ENCODE data around the gene SLC6A7. TPM values are rescaled to one million over a fixed set of nuclear protein-coding genes. Genes with fewer than 3 reads are reported as not detected.

The SLC6A7 gene
- total RNA-seq, 1 donor from 2014 or later: not detected

- Mint-ChIP-seq H3K27ac (no peak overlapping the region), H3K4me3 (no peak overlapping the region), H3K4me1 (peaks cover 36% of the 10 kb centered on the region), H3K36me3 (ENCODE audit: low read depth) (no peaks in the 10 kb centered on the region), H3K27me3 (peaks cover 2% of the 10 kb centered on the region), H3K9me3 (no peaks in the 10 kb centered on the region)
- ChIA-PET POLR2A (no interaction called here), CTCF (no interaction called here)
- no peak for ATAC-seq (ENCODE audit: low read depth)
- intact Hi-C loops (cut with micrococcal nuclease): no loop called here
- no peak for DNase-seq
- TF ChIP-seq, protein P1, sequence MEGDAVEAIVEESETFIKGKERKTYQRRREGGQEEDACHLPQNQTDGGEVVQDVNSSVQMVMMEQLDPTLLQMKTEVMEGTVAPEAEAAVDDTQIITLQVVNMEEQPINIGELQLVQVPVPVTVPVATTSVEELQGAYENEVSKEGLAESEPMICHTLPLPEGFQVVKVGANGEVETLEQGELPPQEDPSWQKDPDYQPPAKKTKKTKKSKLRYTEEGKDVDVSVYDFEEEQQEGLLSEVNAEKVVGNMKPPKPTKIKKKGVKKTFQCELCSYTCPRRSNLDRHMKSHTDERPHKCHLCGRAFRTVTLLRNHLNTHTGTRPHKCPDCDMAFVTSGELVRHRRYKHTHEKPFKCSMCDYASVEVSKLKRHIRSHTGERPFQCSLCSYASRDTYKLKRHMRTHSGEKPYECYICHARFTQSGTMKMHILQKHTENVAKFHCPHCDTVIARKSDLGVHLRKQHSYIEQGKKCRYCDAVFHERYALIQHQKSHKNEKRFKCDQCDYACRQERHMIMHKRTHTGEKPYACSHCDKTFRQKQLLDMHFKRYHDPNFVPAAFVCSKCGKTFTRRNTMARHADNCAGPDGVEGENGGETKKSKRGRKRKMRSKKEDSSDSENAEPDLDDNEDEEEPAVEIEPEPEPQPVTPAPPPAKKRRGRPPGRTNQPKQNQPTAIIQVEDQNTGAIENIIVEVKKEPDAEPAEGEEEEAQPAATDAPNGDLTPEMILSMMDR (IDR thresholded peaks at IDR 0.05): no peak
Observed at GRCh38 chr5:150157168-150157567, 32.7 kb upstream of the SLC6A7 start.

DNA sequence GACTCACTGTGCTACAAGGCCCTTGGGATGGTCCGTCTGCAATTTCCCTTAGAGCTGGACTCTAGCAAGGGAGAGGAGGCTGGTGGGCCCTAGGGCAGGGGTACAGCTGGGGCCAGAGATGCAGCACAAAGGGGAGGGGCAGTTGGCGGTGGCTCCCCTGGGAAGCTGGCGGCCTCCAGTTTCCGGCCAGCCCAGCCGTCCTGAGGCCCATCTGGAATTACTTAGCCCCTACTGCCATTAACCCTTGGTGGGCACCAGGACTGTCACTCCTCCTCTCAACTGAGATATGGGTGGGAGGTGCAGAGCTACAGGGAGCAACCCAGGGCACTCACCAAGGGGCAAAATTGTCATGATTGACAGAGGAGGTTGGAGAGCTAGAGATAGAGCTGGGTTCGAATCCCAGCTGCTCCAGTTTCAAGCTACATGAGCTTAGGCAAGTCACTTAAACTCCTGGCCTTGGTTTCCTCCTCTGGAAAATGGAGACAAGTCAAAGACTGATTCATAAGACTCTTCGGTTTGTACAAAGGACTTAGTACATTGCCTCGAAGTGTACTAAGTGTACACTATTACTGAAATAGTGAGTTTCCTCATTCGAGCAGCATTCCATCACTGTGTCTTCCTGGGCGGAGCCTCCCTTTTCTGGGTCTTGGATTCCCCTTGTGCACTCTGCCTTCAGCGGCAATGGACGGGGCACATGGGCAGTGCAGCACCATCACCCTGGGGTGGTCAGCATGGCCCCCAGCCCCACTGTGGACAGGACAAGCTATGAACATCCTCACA, 31.5 kb upstream of the SLC6A7 start:
- no peak for ATAC-seq (ENCODE audit: low read depth)
- Mint-ChIP-seq H3K9me3 (no peaks in the 10 kb centered on the region), H3K36me3 (ENCODE audit: low read depth) (no peaks in the 10 kb centered on the region), H3K27me3 (peaks cover 2% of the 10 kb centered on the region), H3K4me3 (no peak overlapping the region), H3K27ac (no peak overlapping the region), H3K4me1 (peaks cover 40% of the 10 kb centered on the region)
- TF ChIP-seq, protein P1 (IDR thresholded peaks at IDR 0.05): no peak
- intact Hi-C loops (cut with micrococcal nuclease): no loop called here
- POLR2A ChIA-PET: no interaction called here
- no peak for DNase-seq
- CTCF ChIA-PET: no interaction called here

DNA sequence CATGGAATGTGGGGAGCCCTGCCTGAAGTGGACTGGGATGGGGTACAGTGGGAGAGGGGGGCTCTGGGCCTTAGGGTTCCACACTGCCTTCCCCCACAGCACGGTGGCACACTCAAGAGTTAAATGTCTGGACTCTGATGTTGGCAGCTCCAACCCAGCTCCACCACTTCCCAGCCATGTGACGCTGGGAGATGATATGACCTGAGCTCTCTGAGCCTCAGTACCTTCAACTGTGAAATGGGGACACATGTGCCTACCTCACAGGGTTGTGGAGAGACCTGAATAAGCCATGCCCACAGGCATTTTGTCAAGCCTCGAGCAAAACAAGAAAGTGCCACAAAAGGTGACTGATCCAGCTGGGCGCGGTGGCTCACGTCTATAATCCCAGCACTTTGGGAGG, 30.8 kb upstream of the SLC6A7 start:
- Mint-ChIP-seq H3K4me1 (peaks cover 39% of the 10 kb centered on the region), H3K9me3 (no peaks in the 10 kb centered on the region), H3K27me3 (peaks cover 2% of the 10 kb centered on the region), H3K36me3 (ENCODE audit: low read depth) (no peaks in the 10 kb centered on the region), H3K4me3 (no peak overlapping the region), H3K27ac (no peak overlapping the region)
- DNase-seq: no peak
- POLR2A ChIA-PET: no interaction called here
- intact Hi-C loops (cut with micrococcal nuclease): no loop called here
- ATAC-seq (ENCODE audit: low read depth): no peak
- CTCF ChIA-PET: no interaction called here
- TF ChIP-seq, protein P1 (IDR thresholded peaks at IDR 0.05): no peak

- intact Hi-C loops (cut with micrococcal nuclease): loop anchor here (5.0 kb wide), 1 partner anchor 293 kb away; no protein-coding TSS in a partner anchor
- CTCF ChIA-PET: no interaction called here
- POLR2A ChIA-PET: no interaction called here
- peaks cover 33% of the 10 kb centered on the region for H3K4me1 Mint-ChIP-seq
- H3K27ac Mint-ChIP-seq: no peak overlapping the region
- TF ChIP-seq, protein P1 (IDR thresholded peaks at IDR 0.05): no peak
- H3K27me3 Mint-ChIP-seq: peaks cover 2% of the 10 kb centered on the region
- no peaks in the 10 kb centered on the region for H3K9me3 Mint-ChIP-seq
- H3K36me3 Mint-ChIP-seq (ENCODE audit: low read depth): no peaks in the 10 kb centered on the region
- ATAC-seq (ENCODE audit: low read depth) (no peak), DNase-seq (no peak)
- no peak overlapping the region for H3K4me3 Mint-ChIP-seq
Observed at GRCh38 chr5:150159741-150160179, 30.1 kb upstream of the SLC6A7 start.

DNA sequence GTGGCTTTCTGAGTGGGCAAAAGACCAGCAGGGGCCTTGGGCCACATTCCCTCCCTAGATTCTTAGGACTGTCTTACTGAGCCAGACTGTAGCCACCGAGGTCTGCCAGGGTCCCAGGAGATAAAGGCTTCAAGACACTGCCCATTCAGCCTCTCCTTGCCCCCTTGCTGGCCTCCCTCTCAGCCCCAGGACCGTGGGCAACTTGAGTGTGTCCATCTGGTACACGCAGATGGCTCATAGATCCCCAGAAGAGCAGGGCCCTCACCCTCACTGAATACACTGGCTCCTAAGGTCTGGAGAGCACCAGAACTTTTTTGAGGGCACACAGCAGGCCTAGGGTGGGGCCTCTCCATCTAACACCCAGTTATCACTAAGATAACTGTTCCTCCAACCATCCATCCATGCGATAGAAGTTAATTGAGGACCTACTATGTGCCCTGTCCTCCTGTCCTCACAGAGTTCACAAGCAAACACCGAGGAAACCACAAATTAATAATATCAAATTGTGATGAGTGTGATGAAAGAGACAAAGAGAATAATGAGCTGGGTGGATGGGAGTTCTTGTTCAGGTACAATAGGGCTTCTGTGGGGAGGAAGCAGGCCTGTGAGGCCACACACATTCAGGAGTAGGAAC, 29.3 kb upstream of the SLC6A7 start:
- POLR2A ChIA-PET: no interaction called here
- Mint-ChIP-seq H3K36me3 (ENCODE audit: low read depth) (no peaks in the 10 kb centered on the region), H3K27ac (no peak overlapping the region), H3K27me3 (peaks cover 4% of the 10 kb centered on the region), H3K9me3 (no peaks in the 10 kb centered on the region), H3K4me1 (peaks cover 26% of the 10 kb centered on the region), H3K4me3 (no peak overlapping the region)
- ATAC-seq (ENCODE audit: low read depth): no peak
- CTCF ChIA-PET: no interaction called here
- DNase-seq: no peak
- TF ChIP-seq, protein P1 (IDR thresholded peaks at IDR 0.05): no peak
- intact Hi-C loops (cut with micrococcal nuclease): loop anchor here (1.0 to 5.0 kb wide), 4 partner anchors 58 to 292 kb away; no protein-coding TSS in a partner anchor
